Fibroblast of skin of back (primary cell): ENCODE measurements around the gene FBH1. TPM values are rescaled to one million over a fixed set of nuclear protein-coding genes. Genes with fewer than 3 reads are reported as not detected.
"Not testable (repeated sequence)": the region's sequence is repeated elsewhere in the genome, so short reads cannot be mapped to it uniquely, and the experiment has no call there.

ENCODE experiments used
- DNase-seq: peaks from one replicate; pipeline ENCODE4 v3.0.0-alpha.2; 2013
- polyA plus RNA-seq, 2 experiments: library from polyadenylated mRNA; unstranded; fragments of 120-200 nt; gene quantifications; one replicate each; pipeline ENCODE4 v1.2.1, GENCODE V29; 2013; ENCODE audit not compliant: insufficient read length in 2 of 2

The FBH1 gene
- 62.7 TPM for polyA plus RNA-seq (2013, experiment 1 of 2; ENCODE audit: insufficient read length)
- polyA plus RNA-seq (2013, experiment 2 of 2; ENCODE audit: insufficient read length) = 59.0 TPM

- peak; percentile 99 for DNase-seq
These were observed at the start of gene FBH1, which contains the start of gene ANKRD16 for GRCh38 chr10:5889624-5890451. Gene FBH1, plus strand, starts transcription at chr10:5890243. Its CDS starts 103 bp downstream, at chr10:5890346. Gene ANKRD16, minus strand, starts transcription at chr10:5889893. Its CDS starts 539 bp downstream, at chr10:5889354.

- peak; percentile 78 for DNase-seq
These were observed 49.4 kb upstream of the FBH1 start for GRCh38 chr10:5840314-5841307.

DNA sequence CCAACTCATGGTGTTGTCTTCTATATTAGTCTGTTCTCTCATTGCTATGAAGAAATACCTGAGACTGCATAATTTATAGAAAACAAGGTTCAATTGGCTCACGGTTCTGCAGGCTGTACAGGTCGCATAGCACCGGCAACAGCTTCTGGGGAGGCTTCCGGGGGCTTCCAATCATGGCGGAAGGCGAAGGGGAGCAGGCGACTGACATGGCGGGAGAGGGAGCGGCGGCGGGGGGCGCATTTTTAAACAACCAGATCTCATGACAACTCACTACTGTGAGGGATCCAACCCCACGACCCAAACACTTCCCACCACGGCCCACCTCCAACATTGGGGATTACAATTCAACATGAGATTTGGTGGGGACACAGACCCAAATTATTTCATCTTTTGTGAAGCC, 48.1 kb upstream of the FBH1 start:
- no peak for DNase-seq

DNA sequence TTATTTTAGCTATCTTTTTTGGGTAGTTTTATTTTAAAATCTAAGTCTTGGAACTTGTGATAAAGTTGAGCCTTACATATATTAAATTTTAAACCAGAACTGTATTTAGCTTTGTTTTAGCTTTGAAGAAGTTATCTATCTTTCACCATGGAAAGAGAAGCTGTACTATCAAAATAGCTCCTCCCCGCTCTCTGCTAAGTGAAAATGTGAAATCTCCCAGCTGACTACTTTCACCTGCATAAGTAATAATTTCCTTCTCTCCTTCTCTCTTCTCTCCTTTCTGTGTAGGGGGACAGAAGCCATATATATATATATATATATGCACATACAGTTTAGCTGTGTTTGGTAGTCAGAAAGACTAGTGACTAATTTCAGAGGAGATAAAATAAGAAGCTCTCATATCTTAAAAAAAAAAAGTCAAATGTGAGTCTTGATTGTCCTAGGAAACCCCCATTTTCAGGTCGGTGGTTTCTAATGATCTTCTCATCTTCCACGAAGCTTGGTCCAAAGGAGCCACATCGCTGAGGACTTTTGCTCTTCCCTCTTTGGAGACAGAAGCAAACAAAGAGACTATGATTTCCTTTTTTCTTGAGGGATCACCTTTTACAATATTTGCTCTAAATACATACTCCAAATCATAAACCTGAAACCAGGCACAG, 46.2 kb upstream of the FBH1 start:
- no peak for DNase-seq

DNA sequence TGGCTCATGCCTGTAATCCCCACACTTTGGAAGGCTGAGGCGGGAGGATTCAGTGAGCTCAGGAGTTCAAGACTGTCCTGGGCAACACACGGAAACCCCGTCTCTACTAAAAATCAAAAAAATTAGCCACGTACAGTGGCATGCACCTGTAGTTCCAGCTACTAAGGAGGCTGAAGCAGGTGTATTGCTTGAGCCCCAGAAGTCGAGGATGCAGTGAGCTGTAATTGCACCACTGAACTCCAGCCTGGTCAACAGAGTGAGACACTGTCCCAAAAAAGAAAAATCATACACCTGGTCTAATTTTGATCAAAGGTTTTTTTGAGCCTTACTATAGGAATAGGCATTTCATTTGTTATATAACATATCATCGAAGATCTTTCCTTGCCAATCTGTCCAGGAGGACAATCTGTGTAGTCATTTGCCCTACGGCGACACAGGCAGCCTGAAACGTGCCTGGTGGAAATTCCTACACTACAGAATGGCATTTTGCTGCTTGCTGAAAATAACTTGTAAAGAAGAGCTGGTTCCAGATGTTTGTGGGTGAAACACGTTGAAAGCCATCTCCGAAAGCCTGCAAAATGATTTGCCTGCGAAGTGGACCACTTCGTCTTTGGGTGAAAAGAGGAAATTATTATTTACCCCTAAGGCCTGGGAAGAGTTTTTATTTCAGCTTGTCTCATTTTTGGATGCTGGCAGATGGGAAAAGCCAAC, 45.5 kb upstream of the FBH1 start:
- peak; percentile 27 for DNase-seq

- DNase-seq = not testable (repeated sequence)
These were observed 43.4 kb upstream of the FBH1 start for GRCh38 chr10:5846667-5847066.

GRCh38 chr10:5854131-5854475, 35.9 kb upstream of the FBH1 start:
- no peak for DNase-seq

- no peak for DNase-seq
These were observed 33.9 kb upstream of the FBH1 start for GRCh38 chr10:5855979-5856700.

DNA sequence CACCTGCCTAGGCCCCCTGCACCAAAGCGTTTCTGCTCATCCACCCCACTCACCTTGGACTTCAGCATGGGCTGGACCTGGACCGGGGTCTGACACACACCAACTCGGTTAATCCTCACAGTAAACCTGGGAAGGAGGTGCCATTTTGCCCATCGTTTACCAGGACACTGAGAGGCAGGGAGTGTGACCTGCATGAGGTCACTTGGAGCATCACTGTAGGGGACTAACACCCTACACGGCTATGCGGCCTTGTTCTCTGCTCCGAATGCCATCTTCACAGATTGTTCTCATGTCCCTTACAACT, 33.4 kb upstream of the FBH1 start:
- DNase-seq = no peak

DNA sequence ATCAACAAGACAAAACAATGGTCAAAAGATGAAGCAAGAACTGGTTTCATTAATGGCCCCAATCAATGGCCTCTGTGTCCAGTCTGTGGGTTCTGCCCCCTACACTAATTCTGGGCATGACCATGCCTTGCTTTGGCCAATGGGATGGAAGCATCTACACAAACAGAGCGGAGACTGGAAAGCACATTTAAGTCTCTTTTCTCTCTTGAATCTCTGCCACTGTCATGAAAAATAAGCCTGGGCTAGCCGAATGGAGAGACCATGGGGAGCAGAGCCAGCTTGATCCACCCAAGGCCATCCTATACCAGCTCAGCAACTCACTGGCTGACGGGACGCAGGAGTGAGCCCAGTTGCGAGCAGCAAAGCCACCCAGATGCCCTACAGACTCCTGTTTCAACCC, 31.2 kb upstream of the FBH1 start:
- no peak for DNase-seq

DNA sequence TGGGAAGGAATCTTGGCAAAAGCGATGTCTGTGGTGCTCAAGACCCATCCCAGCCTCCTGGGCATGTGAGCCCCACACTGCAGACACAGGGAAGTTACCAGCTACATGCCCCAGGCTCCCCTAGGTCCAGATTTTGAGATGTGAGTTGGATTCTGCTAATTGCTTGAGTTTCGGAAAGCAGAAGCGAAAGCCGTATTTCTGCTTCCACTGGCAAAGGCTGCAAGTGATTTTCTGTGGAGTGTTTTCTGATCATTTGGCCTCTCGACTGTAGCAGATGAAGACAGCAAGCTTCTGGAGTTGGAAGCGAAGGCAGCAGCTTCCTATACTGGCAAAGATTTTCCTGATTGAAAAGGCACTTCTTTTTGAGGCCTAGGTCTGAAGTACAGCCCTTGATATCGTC, 30.0 kb upstream of the FBH1 start:
- no peak for DNase-seq

DNA sequence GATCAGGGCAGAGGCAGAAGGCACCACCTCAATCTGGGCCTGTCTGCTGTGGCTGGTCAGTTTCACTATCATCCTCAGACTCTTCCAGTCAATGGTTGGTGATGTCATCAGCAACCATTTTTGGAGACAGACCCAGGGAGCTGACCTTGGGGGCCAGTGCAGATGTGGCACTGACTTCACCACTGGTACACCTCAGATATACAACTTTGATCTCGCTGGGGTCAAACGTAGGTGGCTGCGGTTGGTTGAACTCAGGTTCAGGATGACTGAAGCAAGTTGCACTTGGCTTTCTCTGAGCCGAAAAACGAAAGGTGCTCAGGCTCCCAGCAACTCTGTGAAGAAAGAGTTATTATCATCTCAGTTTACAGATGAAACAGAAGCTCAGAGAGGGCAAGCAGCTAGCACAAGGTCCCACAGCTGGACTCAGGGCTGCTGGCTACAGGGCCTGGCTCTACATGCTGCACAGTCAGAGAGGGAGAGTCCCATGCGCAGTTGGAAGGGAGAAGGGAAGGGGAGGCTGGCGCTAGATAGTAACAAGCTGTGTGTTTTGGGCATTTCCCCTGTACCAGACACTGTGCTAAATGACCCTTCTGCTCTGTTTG, 27.6 kb upstream of the FBH1 start:
- DNase-seq = no peak

GRCh38 chr10:5862981-5863685, 26.9 kb upstream of the FBH1 start:
- DNase-seq = not testable (repeated sequence)

DNA sequence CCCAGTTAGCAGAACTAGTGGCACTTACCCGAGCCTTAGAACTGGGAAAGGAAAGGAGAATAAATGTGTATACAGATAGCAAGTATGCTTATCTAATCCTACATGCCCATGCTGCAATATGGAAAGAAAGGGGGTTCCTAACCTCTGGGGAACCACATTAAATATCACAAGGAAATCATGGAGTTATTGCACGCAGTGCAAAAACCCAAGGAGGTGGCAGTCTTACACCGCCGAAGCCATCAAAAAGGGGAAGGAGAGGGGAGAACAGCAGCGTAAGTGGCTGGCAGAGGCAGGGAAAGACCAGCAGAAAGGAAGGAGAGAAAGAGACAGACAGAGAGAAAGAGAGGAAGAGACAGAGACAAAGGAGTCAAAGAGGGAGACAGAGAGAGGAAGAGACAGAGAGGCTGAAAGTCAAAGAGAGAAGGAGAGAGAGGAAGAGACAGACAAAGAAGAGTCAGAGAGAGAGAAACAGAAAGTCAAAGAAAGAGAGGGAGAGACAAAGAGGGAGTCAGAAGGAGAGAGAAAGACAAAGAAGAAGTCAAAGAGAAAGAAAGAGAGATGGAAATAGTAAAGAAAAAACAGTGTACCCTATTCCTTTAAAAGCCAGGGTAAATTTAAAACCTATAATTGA, 23.5 kb upstream of the FBH1 start:
- not testable (repeated sequence) for DNase-seq

DNA sequence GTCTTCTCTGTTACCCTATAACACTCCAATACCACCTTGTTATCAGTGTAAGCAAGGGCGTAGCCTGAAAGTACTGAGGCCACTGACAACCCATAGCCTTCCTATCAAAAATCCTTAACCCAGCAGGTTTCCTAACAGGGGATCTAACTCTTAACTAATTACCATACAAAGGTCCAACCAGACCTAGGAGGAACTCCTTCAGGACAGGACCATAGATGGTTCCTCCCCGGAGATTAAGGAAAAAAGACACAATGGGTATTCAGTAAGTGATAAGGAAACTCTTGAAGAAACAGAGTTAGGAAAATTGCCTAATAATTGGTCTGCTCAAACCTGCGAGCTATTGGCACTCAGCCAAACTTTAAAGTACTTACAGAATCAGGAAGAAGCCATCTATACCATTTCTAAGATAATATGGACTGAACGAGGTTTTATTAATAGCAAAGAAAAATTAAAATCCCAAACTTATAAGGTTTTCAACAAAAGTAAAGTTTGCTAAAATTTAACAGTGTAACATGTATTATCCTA, 22.9 kb upstream of the FBH1 start:
- not testable (repeated sequence) for DNase-seq

- not testable (repeated sequence) for DNase-seq
These were observed 21.7 kb upstream of the FBH1 start for GRCh38 chr10:5868383-5868782.

GRCh38 chr10:5869156-5869555, 20.9 kb upstream of the FBH1 start:
- no peak for DNase-seq

DNA sequence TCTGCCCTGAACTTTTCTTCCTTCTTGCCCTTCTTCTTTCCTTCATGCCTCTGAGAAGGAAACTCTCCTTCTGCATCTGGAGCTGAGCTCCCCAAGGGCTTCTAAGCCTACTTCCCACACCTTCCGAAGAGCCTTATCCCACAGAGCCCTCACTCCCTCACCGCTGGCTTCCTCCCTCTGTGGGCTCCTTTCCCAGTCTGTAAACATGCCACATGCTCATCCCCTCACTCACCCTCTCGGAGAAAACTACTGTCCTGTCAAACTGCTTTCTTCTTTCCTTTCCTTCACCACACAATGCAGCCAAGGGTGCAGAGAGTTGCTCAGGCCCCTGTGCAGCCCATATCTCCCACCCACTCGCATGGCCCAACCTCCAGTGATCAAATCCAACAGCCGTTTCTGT, 18.4 kb upstream of the FBH1 start:
- no peak for DNase-seq

- DNase-seq = peak; percentile 74
These were observed 16.5 kb upstream of the FBH1 start for GRCh38 chr10:5873515-5873995.
